Fibroblast of skin of left biceps (primary cell): ENCODE results near the gene RGS7.

Source experiments
- DNase-seq, 2 experiments: peaks; one replicate each; pipeline ENCODE4 v3.0.0-alpha.2; 2013; ENCODE audit warnings: low read depth in 2 of 2

RGS7 gene

DNA sequence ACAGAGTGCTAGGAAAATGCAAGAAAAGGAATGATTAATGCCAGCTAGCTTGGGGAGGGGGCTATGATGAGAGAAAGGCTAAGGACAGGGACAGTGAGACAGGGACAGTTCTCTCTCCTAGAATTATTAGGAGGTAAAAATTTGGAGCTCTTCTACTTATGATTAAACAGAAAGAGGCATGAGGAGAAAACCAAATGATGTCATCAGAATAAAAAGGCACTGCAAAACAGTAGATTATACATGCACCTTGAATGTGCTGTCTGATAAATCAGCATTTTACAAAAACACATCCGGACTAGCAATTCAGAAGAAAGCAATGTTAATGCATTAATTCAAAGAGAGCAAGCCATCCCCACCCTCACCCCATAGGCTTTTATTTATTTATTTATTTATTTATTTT lies 277.5 kb downstream of the RGS7 start:
- DNase-seq: no peak

DNA sequence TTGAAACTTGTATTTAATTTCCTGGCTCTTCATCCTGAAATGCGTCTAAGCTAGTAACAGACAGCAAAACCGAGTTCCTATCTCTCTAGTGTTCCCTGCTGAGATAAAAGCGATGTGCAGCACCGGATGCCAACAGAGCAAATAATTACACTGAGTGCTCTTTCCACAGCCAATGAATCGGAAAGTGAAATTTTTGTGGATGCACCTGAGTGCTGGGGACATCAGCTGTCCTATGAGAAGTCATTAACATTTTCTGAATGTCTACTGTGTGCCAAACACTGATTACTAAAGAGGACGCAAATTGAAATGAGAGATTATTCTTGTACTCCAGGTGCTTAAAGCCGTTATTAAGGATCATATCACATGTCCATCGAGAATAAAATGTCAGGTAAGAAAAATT lies 278.0 kb downstream of the RGS7 start:
- no peak for DNase-seq

DNA sequence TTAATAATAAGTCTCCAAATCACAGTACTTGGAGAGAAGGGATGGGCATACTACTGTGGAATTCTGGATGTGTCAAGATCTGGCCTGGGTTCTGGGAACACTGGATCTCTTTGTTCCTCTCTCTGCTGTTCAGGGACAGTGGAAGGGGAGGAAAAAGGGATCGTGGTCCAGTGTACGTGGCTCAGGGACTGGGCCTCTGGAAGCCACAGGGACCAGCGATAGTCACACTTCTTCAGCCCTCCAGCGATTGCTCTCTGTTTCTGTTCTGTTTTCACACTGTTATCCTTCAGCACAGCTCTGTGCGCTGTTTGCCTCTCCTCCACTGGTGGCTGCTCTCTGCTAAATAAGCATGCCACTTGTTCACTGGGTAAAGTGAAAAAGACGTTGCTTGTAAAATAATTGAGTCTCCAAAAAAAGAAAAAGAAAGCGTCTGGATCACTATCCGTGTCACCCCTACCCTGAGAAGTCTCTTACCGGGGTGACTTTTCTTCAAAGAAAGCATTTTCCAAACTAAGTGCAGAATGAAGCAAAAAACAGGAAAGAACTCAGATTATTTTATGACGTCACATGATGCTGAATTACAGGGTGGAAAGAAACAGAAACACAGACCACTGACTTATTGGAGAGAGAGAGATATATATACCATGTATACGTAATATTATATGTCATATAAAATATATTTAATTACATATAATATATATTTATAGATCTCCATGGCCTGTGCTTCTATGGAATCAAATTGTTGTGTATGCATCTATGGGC lies 279.4 kb downstream of the RGS7 start:
- DNase-seq: no peak

DNA sequence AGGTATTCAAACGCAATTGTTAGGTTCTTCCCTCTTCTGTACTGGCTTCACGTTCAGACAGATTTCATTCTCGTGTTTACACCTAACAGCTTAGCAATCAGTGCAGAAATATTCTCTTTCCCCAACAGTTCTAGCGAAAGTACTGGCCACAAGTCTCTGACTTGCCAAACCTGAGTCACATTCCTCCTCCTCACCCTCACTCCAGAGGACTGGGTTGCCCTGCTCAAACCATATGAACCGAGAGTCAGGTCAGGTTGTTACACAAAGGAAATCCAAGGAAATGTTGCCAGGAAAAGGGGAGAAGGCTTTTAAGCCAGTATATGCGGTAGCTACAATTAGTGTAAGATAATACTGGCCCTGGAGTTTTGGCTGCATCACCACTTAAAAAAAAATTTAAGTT lies 282.5 kb downstream of the RGS7 start:
- DNase-seq: no peak

DNA sequence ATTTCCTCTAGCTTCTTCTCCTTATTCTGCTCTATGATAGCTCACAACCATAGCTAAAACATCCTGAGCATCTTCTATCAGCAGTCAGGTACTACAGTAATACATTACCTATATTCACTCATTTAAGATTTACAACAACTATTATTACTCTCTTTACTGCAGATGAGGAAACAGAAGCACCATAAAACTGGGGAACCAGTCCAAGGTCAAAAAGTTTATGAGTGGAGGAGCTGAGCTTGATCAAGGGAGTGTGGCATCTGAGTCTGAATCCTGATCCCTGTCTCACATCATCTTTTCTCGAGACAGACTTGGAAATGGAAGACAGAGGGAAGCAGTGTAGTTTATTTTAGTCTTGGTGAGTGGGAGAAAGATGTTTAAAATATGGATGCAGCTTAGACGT lies 288.6 kb downstream of the RGS7 start:
- DNase-seq: no peak

DNA sequence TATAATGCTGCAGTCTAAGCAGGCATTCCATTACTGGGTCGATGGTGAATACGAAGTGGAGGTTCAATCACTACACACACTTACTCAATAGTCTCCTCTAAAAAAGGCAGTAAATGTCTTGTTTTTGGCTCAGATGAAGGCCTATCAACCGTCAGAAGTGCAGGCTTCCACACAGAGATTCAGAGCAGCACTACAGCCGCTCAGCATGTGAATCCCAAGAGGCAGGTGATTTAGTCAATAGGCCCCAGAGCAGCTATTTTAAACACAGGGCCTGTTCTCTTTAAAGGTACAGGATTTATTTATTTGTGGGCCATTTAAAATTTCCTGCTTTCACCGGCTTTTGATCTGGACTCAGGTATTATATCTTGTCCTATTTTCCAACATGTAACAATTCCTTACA lies 293.7 kb downstream of the RGS7 start:
- no peak for DNase-seq

DNA sequence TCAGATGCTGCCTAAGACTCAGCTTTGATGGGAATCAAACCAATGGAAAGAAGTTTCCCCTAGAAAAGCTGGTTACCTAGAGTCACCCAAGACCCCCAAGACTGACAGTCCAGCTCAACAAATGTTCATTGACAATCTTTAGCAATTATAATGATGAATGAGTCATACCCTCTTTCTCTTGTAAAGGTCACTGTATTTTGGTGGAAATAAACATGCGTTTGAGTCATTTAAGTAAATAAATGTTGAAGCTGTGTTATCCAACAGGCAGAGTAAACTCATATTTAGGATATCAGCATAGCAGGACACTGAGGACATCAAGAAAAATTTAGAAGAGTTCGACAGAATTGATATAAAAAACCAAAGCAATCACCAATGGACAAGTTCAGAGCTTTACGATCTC lies 295.9 kb downstream of the RGS7 start:
- no peak for DNase-seq

DNA sequence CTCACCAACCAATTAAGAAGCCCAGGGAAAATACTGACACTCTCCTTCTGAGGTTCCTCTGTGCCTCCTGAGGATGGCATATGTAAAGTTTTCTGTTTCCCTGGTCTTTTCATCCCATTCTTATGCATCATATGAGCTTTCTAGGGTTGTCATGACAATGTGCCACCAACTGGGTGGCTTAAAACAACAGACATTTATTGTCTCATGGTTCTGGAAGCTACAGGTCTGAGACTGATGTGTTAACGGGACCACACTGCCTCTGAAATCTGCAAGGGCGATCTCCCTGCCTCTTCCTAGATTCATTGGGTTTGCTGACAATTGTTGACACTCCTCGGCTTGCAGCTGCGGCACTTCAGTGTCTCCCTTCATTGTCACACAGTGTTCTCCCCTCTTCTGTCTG lies 308.4 kb downstream of the RGS7 start:
- DNase-seq: no peak

DNA sequence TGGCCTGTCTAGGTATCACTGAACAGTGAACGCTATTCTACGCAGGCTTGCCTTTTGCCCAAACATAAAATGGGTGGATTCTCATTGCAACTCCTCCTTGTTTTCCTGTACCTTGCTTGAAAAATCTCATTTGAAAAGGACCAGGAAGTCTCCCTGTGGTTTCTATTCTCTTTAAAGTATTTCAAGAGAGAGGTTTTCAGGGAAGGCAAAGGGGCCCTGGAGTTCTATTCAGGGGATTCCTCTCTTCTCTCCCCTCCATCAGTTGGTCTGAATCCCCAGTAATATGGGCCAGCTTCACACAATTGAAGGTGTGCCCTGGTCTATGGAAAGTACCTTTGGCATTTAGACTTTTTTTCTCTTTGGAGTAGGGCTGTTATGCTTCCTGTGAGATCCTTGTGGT lies 311.3 kb downstream of the RGS7 start:
- DNase-seq: no peak

DNA sequence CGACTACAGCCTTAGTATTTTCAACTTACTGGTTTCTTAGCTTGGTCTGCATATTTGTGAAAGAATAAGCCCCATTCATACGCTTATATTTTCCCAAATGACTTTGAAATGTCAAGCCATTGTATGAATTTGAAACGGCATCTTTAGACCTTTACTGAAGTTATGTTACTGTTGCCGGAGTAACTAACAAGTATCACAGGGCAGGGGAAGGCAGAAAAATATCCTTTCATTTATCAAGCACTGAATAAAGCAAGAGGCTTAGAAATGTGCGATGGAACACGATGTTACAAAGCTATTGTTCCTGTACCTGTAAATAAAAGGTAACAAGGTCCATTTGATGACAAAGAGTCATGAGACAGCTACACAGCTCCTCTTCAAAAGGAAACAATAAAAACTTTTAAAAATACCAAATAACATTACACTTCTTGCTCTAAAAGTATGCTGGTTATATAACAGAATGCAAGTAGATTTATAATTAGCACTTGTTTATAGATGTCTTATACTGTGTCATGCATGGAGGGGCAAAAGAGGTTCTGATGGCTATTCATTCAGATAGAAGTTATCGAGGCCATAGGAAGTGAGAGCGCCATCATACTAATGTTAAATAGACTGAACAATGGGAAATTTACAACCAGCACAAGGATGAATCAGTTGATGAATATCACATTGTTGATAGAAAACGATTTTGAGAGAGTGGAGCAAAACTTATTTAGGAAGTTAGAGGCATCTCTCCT lies 322.6 kb downstream of the RGS7 start:
- no peak for DNase-seq

DNA sequence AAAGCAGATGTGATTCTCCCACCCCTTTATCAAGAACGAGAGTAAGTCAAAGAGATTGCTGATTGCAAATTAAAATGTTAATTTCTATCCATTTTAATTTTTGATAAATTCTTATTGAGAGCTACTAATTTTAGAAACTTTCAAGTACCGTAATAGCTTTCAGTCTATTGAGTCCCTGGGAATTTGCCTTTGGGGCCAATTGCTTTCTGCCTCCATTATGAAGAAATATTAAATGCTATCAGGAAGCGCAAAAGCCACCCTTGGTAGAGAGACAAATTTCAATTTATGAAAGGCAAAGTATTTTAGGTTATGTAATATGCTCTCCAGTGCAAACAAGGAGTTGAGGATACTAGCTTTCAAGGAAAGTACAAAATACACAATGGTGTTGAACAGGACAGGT lies 332.2 kb downstream of the RGS7 start:
- no peak for DNase-seq

DNA sequence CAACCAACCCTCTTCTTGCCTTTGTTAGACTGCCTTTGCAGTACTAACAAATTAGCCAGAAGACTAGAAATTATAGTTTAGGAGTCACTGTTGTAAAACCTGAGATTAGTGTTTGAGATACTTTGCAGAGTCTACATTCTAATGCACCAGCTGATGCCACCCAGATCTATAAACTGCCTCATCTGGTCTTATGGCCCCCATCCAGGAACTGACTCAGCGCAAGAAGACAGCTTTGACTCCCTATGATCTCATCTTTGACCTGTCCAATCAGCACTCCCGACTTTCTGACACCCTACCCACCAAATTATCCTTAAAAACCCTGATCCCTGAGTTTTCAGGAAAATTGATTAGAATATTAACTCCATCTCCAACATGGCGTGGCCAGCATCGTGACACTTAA lies 334.6 kb downstream of the RGS7 start:
- no peak for DNase-seq

DNA sequence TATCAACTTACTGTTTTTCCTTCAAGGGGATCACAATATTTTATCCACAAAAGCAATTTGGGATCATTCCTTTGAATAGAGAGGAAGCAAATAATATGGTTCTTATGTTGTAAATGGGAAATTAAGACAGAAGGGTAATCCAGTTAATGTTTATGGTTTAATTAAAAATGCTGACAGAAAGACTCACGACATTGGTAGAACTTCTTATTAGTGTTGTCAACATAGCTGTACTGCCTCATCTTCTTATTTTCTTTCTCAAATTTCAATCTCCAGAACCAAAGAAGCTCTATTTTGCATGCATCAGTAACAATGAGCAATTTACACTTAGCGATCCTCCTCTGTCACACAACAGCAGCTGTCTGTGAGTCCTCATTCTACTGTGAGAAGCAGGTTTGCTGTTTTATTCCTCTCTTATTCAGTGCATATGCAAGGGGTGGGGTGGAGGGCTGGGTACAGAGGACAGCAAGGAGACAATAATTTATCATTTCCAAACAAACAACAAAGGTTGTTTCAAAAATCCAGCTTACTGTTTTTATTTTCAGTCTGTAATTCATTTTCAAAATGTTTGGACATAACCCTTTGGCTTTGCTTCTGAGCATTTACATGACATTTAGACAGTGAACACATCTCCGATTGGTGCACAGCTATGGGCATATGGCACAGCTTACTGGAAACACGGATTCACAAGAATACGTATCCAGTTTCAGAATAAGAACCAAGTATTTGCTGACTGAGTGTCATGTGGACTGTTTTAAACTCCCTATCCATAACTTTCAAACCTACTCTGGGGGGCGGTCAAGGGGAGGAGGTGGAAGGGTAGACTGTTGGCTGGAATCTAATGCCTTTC lies 335.9 kb downstream of the RGS7 start:
- DNase-seq: no peak

DNA sequence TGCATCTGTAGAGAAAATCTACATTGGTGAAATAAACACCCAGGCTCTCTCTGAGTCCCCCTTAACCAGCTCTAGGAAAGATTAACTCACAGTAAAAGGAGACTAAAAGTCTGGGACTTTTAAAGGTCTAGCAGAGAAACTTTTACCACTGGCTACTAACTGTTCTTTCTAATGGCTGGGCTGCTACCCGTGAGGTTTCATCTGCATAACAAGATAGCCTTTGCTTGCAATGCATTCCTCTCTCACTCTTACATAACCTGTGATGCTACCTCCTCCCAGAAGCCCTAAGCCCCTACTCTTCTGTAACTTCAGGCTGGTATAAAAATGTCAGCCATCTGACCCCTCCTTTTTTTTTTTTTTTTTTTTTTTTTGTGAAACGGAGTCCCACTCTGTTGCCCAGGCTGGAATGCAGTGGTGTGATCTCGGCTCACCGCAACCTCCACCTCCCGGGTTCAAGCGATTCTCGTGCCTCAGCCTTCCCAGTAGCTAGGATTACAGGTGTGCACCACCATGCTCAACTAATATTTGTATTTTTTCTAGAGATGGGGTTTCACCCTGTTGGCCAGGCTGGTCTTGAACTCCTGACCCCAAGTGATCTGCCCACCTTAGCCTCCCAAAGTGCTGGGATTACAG lies 344.2 kb downstream of the RGS7 start:
- no peak for DNase-seq

DNA sequence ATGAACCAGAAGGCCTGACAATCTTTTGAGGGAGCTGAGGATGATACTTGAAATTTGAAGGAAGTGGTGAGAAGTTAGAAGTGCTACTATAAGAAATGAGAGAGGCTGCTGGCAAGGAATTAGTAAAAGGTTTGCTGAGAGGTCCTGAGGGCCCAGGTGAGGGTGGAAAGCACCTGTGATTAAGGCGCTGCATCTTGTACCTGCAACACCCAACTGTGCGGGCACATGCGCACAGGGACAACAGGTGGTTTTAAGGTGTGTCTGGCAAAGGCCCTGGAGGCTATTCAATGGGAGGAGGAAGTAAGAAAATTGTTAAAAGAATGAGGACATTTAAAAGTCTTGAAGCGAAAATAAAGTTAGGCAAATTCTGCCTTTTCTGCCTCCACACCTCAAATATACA lies 349.3 kb downstream of the RGS7 start:
- no peak for DNase-seq

DNA sequence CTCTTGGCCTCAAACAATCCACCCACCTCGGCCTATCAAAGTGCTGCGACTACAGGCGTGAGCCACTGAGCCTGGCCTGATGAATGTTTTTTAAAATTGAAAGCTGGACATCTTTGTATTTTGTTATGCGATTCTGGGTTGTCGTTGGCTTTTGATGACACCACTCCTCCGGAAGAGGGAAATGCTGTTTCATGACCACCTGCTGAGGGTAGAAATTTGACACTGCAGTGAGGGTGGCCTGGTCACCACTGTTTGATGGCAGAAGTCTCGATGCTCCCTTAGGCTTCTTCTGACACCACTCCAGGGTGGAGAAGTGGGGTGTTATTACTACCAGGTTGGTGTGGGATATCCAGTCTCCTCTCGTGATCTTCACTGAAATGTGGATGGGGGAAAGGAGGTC lies 357.2 kb downstream of the RGS7 start:
- DNase-seq: no peak

DNA sequence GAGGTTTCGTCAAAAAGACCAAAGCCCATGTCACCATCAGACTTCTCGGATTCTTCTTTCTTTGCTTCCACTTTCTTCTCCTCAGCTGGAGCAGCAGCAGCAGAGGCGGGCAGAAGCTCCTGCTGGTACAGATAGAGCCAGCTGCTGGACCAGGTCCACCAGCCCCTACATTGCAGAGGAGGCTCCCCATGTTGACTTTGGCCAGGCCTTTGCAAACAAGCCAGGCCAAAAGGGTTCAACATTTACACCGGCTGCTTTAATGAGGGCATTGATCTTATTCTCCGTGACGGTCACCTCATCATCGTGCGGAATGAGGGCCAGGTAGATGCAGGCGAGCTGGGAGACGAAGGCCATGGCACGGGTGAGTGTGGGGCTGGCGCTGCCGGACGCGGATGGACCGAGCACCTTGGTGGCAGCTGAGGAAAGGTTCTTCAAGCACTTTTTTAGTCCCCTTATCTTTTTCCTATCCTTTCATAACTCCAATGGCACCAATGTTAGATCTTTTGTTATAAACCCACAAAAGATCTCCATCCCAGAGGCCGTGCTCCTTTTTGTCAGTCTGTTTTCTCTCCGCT lies 358.5 kb downstream of the RGS7 start:
- no peak for DNase-seq

DNA sequence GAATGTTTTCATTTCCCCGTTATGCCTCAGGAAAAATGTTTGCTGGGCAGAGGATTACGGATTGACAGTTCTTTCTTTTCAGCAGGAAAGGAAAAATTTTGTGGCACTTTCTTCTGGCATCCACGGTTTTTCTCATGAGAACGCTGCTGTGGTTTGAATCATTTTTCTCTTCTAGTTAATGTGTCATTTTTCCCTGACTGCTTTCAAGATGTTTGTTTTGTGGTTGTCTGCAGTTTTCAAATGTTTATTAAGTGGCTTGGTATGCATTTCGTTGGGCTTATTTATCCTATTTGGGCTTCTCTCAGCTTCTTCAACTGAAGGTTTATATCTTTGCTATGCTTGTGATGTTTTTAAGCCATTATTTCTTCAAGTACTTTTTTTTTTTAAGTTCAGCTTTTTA lies 359.0 kb downstream of the RGS7 start:
- DNase-seq: no peak

DNA sequence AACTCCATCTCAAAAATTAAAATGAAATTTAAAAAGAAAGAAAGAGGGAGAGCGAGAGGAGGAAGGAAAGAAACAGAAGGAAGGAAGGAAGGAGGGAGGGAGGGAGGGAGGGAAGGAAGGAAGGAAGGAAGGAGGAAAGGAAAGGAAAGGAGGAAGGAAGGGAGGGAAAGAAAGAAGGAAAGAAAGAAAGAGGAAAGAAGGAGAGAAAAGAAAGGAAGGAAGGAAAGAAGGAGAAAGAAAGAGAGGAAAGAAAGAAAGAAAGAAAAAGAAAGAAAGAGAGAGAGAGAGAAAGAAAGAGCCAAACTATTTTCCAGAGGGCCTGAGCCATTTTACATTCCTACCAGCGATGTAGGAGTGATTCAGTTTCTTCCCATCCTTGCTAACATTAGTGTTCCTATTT lies 364.0 kb downstream of the RGS7 start:
- DNase-seq: no peak

DNA sequence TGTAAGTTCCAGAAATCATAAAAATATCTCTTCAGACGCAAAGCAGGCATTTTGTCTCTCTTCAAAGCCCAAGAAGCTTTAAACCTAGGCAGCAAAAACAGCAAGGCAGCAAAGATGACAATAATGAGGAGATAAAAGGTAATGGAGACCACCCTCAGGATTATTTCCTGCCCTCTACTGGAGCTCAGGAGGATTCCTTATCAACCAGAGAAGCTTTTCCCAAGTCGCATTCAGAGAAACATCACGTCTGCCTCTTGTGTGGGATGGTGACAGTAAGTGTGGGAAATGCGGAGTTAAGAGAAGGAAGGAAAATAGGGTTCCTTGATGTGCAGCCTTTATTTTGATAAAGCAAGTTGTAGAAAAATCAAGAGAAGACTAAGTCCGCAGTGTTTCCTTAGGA lies 365.8 kb downstream of the RGS7 start:
- no peak for DNase-seq

DNA sequence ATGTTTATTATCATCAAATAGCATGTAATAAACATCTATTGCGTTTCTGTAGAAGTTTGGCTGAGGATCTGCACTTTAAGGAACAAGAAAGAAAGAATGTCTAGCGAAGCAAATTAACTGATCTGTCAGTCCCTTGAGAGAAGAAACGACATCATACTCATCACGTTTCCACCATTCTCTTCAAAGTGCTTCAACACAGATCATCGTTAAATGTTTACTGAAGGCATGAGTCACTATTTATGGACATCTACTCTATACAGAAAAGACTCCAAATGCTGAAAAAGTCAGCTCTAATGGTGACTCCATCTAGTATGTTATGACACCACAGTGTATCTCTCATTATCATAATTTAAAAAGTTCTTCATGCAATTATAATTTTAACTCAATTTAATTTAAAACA lies 369.1 kb downstream of the RGS7 start:
- DNase-seq: no peak

DNA sequence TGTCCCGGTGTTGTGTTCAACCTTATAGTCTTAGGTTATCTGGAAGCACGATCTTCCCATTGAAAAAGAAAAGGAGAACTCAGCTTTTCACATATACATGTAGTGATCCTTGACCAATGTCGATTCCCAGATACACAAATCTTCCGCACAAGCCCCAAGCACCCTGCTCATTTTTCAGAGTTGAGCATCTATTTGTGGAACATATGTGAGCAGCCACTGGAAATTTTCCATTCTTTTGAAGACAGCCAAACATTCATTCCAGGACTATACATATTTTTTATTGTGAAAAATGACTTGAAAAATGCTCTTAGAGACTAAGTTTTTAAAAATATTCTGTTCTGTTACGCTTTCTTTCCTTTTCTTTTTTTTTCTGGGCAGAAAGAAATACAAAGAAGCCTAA lies 371.9 kb downstream of the RGS7 start:
- DNase-seq: no peak
